Stomach (tissue), 4 donors: ENCODE measurements around the gene PSMB3.

Source experiments
- CTCF ChIP-seq, 7 experiments: fragments of 450-650 bp in 4 of 7; fragments of 200-600 bp in 3 of 7; sonication (generic) in 3 of 7; IDR thresholded peaks; one replicate each; pipeline ENCODE4 v1.5.1; 2016 to 2019; ENCODE audit warnings: antibody characterized with exemption in 7 of 7, control low read depth in 2 of 7, mild to moderate bottlenecking in 1 of 7
- POLR2A ChIP-seq, 4 donors: fragments of 450-650 bp; IDR thresholded peaks; one replicate each; pipeline ENCODE4 v1.6.1; 2016; ENCODE audit warnings: antibody characterized with exemption in 4 of 4, control low read depth in 2 of 4, mild to moderate bottlenecking in 1 of 4, moderate library complexity in 1 of 4

- no peak for TF ChIP-seq CTCF (IDR thresholded peaks at IDR 0.05)
- no peak for TF ChIP-seq POLR2A (IDR thresholded peaks at IDR 0.05)
Measured at GRCh38 chr17:38712593-38712992, 39.9 kb upstream of the PSMB3 start.
